ENCODE results near the gene GP1BA. TPM values are rescaled to one million over a fixed set of nuclear protein-coding genes. Genes with fewer than 3 reads are reported as not detected.

GP1BA gene
- polyA plus RNA-seq, 1 donor from 2014 or later = not detected

DNA sequence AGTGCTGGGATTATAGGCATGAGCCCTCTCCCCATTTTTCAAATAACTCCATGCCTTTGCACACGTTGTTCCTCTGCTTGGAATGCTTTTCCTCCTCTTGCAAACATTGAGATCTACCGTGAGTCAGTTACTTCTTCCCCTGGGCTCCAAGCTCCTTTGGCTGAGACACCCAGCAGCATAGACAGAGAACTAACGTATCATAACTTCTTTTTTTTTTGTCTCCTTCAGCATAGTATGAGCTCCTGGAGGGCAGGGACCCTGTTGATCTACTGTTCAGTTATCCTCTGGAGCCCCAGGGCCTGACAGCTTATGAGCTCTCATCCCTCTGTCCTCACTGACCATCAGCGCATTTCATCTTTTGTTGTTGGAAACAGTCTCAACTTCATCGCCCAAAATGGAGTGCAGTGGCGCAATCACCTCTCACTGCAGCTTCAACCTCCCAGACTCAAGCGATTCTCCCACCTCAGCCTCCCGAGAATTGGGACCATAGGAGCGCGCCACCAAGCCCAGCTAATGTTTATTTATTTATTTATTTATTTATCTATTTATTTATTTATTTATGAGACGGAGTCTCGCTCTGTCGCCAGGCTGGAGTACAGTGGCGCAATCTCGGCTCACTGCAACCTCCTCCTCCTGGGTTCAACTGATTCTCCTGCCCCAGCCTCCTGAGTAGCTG lies 33.4 kb downstream of the GP1BA start:
- TF ChIP-seq TAF1 (IDR thresholded peaks at IDR 0.05; ENCODE audit: low read depth) (no peak), RAD21 (conservative IDR thresholded peaks at IDR 0.05) (no peak), POLR2AphosphoS5 (IDR thresholded peaks at IDR 0.05) (no peak), EP300 (conservative IDR thresholded peaks at IDR 0.05; ENCODE audit: poor library complexity, severe bottlenecking) (no peak), EZH2 (IDR thresholded peaks at IDR 0.05; ENCODE audit: borderline replicate concordance, insufficient read depth, low read length, poor library complexity, severe bottlenecking) (no peak), SMC3 (conservative IDR thresholded peaks at IDR 0.05; ENCODE audit: poor library complexity) (no peak)
- TF ChIP-seq, protein P1, sequence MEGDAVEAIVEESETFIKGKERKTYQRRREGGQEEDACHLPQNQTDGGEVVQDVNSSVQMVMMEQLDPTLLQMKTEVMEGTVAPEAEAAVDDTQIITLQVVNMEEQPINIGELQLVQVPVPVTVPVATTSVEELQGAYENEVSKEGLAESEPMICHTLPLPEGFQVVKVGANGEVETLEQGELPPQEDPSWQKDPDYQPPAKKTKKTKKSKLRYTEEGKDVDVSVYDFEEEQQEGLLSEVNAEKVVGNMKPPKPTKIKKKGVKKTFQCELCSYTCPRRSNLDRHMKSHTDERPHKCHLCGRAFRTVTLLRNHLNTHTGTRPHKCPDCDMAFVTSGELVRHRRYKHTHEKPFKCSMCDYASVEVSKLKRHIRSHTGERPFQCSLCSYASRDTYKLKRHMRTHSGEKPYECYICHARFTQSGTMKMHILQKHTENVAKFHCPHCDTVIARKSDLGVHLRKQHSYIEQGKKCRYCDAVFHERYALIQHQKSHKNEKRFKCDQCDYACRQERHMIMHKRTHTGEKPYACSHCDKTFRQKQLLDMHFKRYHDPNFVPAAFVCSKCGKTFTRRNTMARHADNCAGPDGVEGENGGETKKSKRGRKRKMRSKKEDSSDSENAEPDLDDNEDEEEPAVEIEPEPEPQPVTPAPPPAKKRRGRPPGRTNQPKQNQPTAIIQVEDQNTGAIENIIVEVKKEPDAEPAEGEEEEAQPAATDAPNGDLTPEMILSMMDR (IDR thresholded peaks at IDR 0.05; ENCODE audit: poor library complexity, severe bottlenecking) = no peak
- TF ChIP-seq, protein P2, sequence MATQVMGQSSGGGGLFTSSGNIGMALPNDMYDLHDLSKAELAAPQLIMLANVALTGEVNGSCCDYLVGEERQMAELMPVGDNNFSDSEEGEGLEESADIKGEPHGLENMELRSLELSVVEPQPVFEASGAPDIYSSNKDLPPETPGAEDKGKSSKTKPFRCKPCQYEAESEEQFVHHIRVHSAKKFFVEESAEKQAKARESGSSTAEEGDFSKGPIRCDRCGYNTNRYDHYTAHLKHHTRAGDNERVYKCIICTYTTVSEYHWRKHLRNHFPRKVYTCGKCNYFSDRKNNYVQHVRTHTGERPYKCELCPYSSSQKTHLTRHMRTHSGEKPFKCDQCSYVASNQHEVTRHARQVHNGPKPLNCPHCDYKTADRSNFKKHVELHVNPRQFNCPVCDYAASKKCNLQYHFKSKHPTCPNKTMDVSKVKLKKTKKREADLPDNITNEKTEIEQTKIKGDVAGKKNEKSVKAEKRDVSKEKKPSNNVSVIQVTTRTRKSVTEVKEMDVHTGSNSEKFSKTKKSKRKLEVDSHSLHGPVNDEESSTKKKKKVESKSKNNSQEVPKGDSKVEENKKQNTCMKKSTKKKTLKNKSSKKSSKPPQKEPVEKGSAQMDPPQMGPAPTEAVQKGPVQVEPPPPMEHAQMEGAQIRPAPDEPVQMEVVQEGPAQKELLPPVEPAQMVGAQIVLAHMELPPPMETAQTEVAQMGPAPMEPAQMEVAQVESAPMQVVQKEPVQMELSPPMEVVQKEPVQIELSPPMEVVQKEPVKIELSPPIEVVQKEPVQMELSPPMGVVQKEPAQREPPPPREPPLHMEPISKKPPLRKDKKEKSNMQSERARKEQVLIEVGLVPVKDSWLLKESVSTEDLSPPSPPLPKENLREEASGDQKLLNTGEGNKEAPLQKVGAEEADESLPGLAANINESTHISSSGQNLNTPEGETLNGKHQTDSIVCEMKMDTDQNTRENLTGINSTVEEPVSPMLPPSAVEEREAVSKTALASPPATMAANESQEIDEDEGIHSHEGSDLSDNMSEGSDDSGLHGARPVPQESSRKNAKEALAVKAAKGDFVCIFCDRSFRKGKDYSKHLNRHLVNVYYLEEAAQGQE (IDR thresholded peaks at IDR 0.05; ENCODE audit: borderline replicate concordance) = no peak
- H3K27ac ChIP-seq (ENCODE audit: low read length) = no peak overlapping the region
- H3K9me3 ChIP-seq (ENCODE audit: low read length) = no peaks in the 10 kb centered on the region
- no peaks in the 10 kb centered on the region for H3K79me2 ChIP-seq (replicated peaks; ENCODE audit: insufficient read depth, low read length)
- no peaks in the 10 kb centered on the region for H4K20me1 ChIP-seq (ENCODE audit: insufficient read depth)
- no peak overlapping the region for H3K4me3 ChIP-seq (ENCODE audit: low read length)
- no peaks in the 10 kb centered on the region for H3K9me2 ChIP-seq (ENCODE audit: insufficient read depth, low read length)
- no peak overlapping the region for H3K4me2 ChIP-seq (ENCODE audit: low read length)
- H3F3A ChIP-seq (ENCODE audit: insufficient read depth, low read length, poor library complexity, severe bottlenecking) = peaks cover 9% of the 10 kb centered on the region
- H2AFZ ChIP-seq (ENCODE audit: low read depth, low read length) = no peak overlapping the region
- H3K9ac ChIP-seq (ENCODE audit: low read length) = no peak overlapping the region
- no peaks in the 10 kb centered on the region for H3K36me3 ChIP-seq (ENCODE audit: insufficient read depth, low read length)
- H3K27me3 ChIP-seq (ENCODE audit: insufficient read depth, low read depth, low read length) = no peaks in the 10 kb centered on the region

DNA sequence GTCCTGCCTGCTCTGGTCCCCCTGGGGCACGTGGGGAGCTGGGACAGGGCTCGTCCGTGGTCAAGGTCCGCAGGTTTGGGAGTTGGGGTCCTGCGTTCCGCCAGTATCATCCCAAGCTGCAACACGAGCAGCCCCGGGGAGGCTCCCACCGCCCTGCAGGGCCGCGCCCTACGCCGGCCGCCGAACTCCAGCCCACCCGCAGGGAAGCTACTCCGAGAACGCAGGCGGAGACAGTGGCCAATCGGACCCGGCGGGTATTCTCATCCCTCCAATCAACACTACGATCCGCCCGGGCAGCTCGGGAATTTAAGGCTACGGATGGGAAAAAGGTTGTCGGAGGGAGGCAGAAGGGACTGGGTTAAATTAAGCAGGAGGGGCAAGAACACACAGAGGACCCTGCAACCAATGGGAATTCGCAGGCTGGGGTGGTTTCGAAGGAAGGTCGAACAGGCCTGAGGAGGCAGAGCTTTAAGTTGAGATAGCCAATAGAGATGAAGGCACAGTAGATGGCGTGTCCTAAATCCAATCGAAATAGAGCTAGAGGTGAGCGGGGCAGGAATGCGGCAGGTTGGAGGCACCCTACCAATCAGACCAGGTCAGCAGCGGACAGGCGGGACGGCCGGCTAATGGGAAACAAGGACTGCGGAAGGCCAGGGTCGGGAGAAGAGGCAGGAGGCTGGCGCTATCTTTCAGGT lies 34.9 kb downstream of the GP1BA start:
- TF ChIP-seq, protein P1 (IDR thresholded peaks at IDR 0.05; ENCODE audit: poor library complexity, severe bottlenecking) = peak; percentile 54
- peak; percentile 62 for TF ChIP-seq MXI1 (conservative IDR thresholded peaks at IDR 0.05; ENCODE audit: poor library complexity, severe bottlenecking)
- no peak for TF ChIP-seq EP300 (conservative IDR thresholded peaks at IDR 0.05; ENCODE audit: poor library complexity, severe bottlenecking)
- peak; percentile 32 for TF ChIP-seq POLR2AphosphoS5 (IDR thresholded peaks at IDR 0.05)
- H3F3A ChIP-seq (ENCODE audit: insufficient read depth, low read length, poor library complexity, severe bottlenecking) = peaks cover 9% of the 10 kb centered on the region
- peak overlapping the region; percentile 40 for H2AFZ ChIP-seq (ENCODE audit: low read depth, low read length)

More for the DNA sequence above, 34.9 kb downstream of the GP1BA start:
- Histone ChIP-seq H3K9me3 (ENCODE audit: low read length) (no peaks in the 10 kb centered on the region), H3K4me3 (ENCODE audit: low read length) (peak overlapping the region; percentile 71), H3K27ac (ENCODE audit: low read length) (peak overlapping the region; percentile 97), H3K36me3 (ENCODE audit: insufficient read depth, low read length) (no peaks in the 10 kb centered on the region), H3K9ac (ENCODE audit: low read length) (peak overlapping the region; percentile 89), H3K79me2 (replicated peaks; ENCODE audit: insufficient read depth, low read length) (no peaks in the 10 kb centered on the region), H3K27me3 (ENCODE audit: insufficient read depth, low read depth, low read length) (no peaks in the 10 kb centered on the region), H4K20me1 (ENCODE audit: insufficient read depth) (no peaks in the 10 kb centered on the region), H3K9me2 (ENCODE audit: insufficient read depth, low read length) (no peaks in the 10 kb centered on the region), H3K4me2 (ENCODE audit: low read length) (peak overlapping the region; percentile 60)
